Smooth muscle cell of the brain vasculature (primary cell): ENCODE measurements around the gene CD84.
A peak's percentile ranks its signal among the peaks of the same experiment; 100 is the strongest.
"Not testable (repeated sequence)": the region's sequence is repeated elsewhere in the genome, so short reads cannot be mapped to it uniquely, and the experiment has no call there.

ENCODE experiments used
- DNase-seq: peaks from one replicate; pipeline ENCODE4 v3.0.0-alpha.2; 2012; ENCODE audit warnings: low read depth, low spot score

Gene CD84

GRCh38 chr1:160610569-160611242, 31.4 kb upstream of the CD84 start:
- DNase-seq: no peak

GRCh38 chr1:160608941-160609340, 29.6 kb upstream of the CD84 start:
- DNase-seq: no peak

GRCh38 chr1:160608514-160608913, 29.2 kb upstream of the CD84 start:
- no peak for DNase-seq

GRCh38 chr1:160608057-160608456, 28.8 kb upstream of the CD84 start:
- DNase-seq: peak; percentile 17

- DNase-seq: no peak
Observed at GRCh38 chr1:160607672-160608032, 28.4 kb upstream of the CD84 start.

GRCh38 chr1:160607011-160607671, 27.8 kb upstream of the CD84 start:
- DNase-seq: peak; percentile 44

GRCh38 chr1:160606611-160607010, 27.3 kb upstream of the CD84 start:
- DNase-seq: no peak

- no peak for DNase-seq
Observed at GRCh38 chr1:160605792-160606479, 26.6 kb upstream of the CD84 start.

- DNase-seq: no peak
Observed at GRCh38 chr1:160605205-160605604, 25.9 kb upstream of the CD84 start.

GRCh38 chr1:160597705-160598104, 18.4 kb upstream of the CD84 start:
- no peak for DNase-seq

GRCh38 chr1:160597051-160597450, 17.8 kb upstream of the CD84 start:
- DNase-seq: no peak

- no peak for DNase-seq
Observed at GRCh38 chr1:160590488-160590887, 11.2 kb upstream of the CD84 start.

GRCh38 chr1:160588468-160588867, 9.2 kb upstream of the CD84 start:
- DNase-seq: no peak

- DNase-seq: no peak
Observed at GRCh38 chr1:160584784-160585183, 5.5 kb upstream of the CD84 start.

- DNase-seq: not testable (repeated sequence)
Observed at GRCh38 chr1:160582976-160583375, 3.7 kb upstream of the CD84 start.

- DNase-seq: no peak
Observed at GRCh38 chr1:160581961-160582360, 2.7 kb upstream of the CD84 start.

GRCh38 chr1:160580221-160580812, 1.0 kb upstream of the CD84 start:
- no peak for DNase-seq

- DNase-seq: no peak
Observed at GRCh38 chr1:160578525-160579191, 638 bp downstream of the CD84 start.

GRCh38 chr1:160578175-160578524, 1.1 kb downstream of the CD84 start:
- DNase-seq: no peak

- DNase-seq: no peak
Observed at GRCh38 chr1:160577671-160578070, 1.6 kb downstream of the CD84 start.

GRCh38 chr1:160576884-160577283, 2.4 kb downstream of the CD84 start:
- no peak for DNase-seq

- no peak for DNase-seq
Observed at GRCh38 chr1:160576390-160576789, 2.9 kb downstream of the CD84 start.
